HG03064 (cell line): ENCODE data around the gene MTHFSD.

Experiments
- ATAC-seq: cut with Tn5 transposase; IDR thresholded peaks from one replicate; pipeline ENCODE4 v1.9.1; 2021; ENCODE audit warnings: low read depth; ENCODE audit not compliant: unreplicated experiment

MTHFSD gene

GRCh38 chr16:86572041-86572521 lies 17.0 kb upstream of the MTHFSD start:
- no peak for ATAC-seq

GRCh38 chr16:86571530-86571915 lies 16.5 kb upstream of the MTHFSD start:
- ATAC-seq: no peak

- no peak for ATAC-seq
Observed at GRCh38 chr16:86570558-86571529, 15.8 kb upstream of the MTHFSD start.

- ATAC-seq: no peak
Observed at GRCh38 chr16:86569701-86570447, 14.8 kb upstream of the MTHFSD start.

- no peak for ATAC-seq
Observed at GRCh38 chr16:86568677-86569623, 13.9 kb upstream of the MTHFSD start.

- no peak for ATAC-seq
Observed at GRCh38 chr16:86567701-86568581, 12.9 kb upstream of the MTHFSD start.

GRCh38 chr16:86566966-86567700 lies 12.1 kb upstream of the MTHFSD start:
- no peak for ATAC-seq

- ATAC-seq: no peak
Observed at GRCh38 chr16:86566601-86566965, 11.5 kb upstream of the MTHFSD start, which contains the start of gene FOXC2. FOXC2 (plus strand) TSS chr16:86566829; CDS start chr16:86567336, 507 bp downstream.

- no peak for ATAC-seq
Observed at GRCh38 chr16:86565644-86566511, 10.8 kb upstream of the MTHFSD start.

GRCh38 chr16:86565181-86565631 lies 10.2 kb upstream of the MTHFSD start:
- no peak for ATAC-seq

GRCh38 chr16:86563469-86564345 lies 8.7 kb upstream of the MTHFSD start:
- no peak for ATAC-seq

- no peak for ATAC-seq
Observed at GRCh38 chr16:86562356-86562755, 7.3 kb upstream of the MTHFSD start.

- no peak for ATAC-seq
Observed at GRCh38 chr16:86559802-86560305, 4.8 kb upstream of the MTHFSD start.

- no peak for ATAC-seq
Observed at GRCh38 chr16:86558355-86559193, 3.5 kb upstream of the MTHFSD start.

GRCh38 chr16:86557587-86557986 lies 2.6 kb upstream of the MTHFSD start:
- no peak for ATAC-seq

GRCh38 chr16:86556576-86556975 lies 1.5 kb upstream of the MTHFSD start:
- ATAC-seq: no peak
